Measurements from ENCODE around the gene CCDC180. TPM values are rescaled to one million over a fixed set of nuclear protein-coding genes. Genes with fewer than 3 reads are reported as not detected.
"Not testable (repeated sequence)": the region's sequence is repeated elsewhere in the genome, so short reads cannot be mapped to it uniquely, and the experiment has no call there.

Gene CCDC180
- total RNA-seq, 2 experiments from 2014 or later = 4.6 to 5.3 TPM

DNA sequence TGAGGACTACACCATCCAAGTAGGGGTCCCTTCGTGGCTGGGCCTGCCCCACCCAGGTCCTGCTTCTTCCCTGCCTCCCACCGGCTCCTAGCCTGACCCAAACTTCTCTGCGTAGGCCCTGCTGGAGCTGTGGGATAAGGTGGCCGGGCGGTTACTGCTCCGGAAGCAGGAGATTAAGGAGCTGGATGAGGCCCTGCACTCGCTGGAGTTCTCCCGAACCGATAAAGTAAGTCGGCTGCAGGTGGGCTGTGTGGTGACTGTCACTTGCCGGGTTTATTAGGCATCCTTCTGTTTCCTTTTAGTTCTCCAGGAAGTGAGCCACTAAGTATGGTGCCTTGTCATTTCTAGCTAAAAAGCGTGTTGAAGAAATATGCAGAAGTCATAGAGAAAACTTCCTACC, 7.0 kb downstream of the CCDC180 start:
- Mint-ChIP-seq H3K4me1 (peaks cover 18% of the 10 kb centered on the region), H3K27ac (no peak overlapping the region), H3K36me3 (peaks cover 2% of the 10 kb centered on the region), H3K9me3 (ENCODE audit: low read depth) (no peaks in the 10 kb centered on the region), H3K4me3 (no peak overlapping the region), H3K27me3 (no peaks in the 10 kb centered on the region)
- DNase-seq (no peak), ATAC-seq (no peak)
- CTCF ChIA-PET = interaction anchor here (0.9 kb wide), 1 partner anchor 252 kb away, joined by 3 read pairs; no protein-coding TSS in a partner anchor

DNA sequence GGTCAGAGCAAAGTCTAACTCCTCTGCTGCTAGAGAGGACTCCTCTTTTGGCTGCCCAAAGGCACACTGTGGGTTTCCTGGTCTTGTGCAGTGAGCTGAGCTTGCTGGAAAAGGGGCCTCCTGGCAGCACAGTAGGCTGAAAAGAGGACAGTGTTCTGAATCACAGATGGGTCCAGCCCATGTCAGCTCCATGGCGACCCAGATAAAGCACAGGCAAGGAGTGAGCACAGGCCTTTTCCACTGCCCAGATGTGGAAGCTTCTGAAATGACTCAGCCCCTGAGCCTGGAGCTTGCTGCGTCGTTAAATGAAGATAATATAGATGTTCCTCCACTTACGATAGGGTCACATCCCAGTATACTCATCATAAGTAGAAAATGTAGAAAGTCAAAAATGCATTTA, 8.1 kb downstream of the CCDC180 start:
- Mint-ChIP-seq H3K36me3 (peaks cover 2% of the 10 kb centered on the region), H3K4me1 (peaks cover 22% of the 10 kb centered on the region), H3K9me3 (ENCODE audit: low read depth) (no peaks in the 10 kb centered on the region), H3K4me3 (no peak overlapping the region), H3K27ac (no peak overlapping the region), H3K27me3 (no peaks in the 10 kb centered on the region)
- CTCF ChIA-PET = no interaction called here
- no peak for ATAC-seq
- DNase-seq = no peak

DNA sequence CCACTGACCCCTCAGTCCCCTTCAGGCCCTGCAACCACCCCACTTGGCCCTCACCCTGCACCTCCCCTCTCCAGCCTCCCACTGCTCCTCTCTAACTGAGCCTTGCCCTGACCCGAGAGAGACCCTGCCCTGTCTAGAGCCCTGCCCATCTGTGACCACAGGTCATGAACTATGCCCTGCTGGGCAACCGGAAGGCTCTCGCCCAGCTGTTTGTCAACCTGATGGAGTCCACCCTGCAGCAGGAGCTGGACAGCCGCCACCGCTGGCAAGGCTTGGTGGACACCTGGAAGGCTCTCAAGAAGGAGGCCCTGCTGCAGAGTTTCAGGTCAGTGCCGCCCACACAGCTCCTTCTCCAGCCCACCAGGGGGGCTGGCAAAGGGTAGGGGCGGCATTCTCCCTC, 9.4 kb downstream of the CCDC180 start:
- H3K9me3 Mint-ChIP-seq (ENCODE audit: low read depth) = no peaks in the 10 kb centered on the region
- no peaks in the 10 kb centered on the region for H3K27me3 Mint-ChIP-seq
- CTCF ChIA-PET = no interaction called here
- DNase-seq (no peak), ATAC-seq (no peak)
- H3K27ac Mint-ChIP-seq = no peak overlapping the region
- peaks cover 2% of the 10 kb centered on the region for H3K36me3 Mint-ChIP-seq
- H3K4me3 Mint-ChIP-seq = no peak overlapping the region
- peaks cover 22% of the 10 kb centered on the region for H3K4me1 Mint-ChIP-seq

DNA sequence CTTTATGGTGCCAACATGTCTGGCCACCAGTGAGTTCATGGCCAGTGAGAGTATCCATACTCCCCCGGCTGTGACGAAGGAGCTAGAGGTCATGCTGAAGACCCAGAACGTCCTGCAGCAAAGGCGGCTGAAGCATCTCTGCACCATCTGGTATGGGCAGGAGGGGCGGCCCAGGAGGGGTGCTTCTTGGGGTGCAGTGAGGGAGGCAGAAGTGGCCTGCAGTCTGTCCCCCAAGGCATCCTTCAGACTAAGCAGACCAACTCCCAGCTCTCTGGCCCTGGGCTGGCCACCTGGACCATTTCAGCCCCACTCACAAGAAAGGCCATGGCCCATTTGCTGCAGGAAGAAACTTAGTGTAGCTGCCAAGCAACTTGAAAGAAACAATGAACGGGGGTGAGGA, 11.0 kb downstream of the CCDC180 start:
- Mint-ChIP-seq H3K4me3 (no peak overlapping the region), H3K27me3 (no peaks in the 10 kb centered on the region), H3K9me3 (ENCODE audit: low read depth) (no peaks in the 10 kb centered on the region), H3K36me3 (peaks cover 2% of the 10 kb centered on the region), H3K27ac (no peak overlapping the region), H3K4me1 (peaks cover 15% of the 10 kb centered on the region)
- CTCF ChIA-PET = interaction anchor here (1.0 kb wide), 1 partner anchor 18 kb away, joined by 4 read pairs; no protein-coding TSS in a partner anchor
- DNase-seq (no peak), ATAC-seq (no peak)

DNA sequence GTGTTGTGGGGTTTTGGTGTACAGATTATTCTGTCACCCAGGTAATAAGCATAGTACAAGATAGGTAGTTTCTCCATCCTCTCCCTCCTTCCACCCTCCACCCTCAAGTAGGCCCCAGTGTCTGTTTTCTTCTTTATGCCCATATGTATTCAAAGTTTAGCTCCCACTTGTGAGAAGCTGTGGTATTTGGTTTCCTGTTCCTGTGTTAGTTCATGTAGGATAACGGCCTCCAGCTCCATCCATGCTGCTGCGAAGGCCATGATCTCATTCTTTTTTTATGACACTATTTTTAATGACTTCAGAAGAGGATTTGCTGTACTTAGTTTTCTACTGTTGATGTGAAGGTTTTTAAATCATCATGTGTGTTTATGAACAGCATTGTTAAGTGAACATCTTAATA, 11.9 kb downstream of the CCDC180 start:
- Mint-ChIP-seq H3K4me1 (peaks cover 11% of the 10 kb centered on the region), H3K27me3 (no peaks in the 10 kb centered on the region), H3K27ac (no peak overlapping the region), H3K36me3 (peaks cover 2% of the 10 kb centered on the region), H3K9me3 (ENCODE audit: low read depth) (no peaks in the 10 kb centered on the region), H3K4me3 (no peak overlapping the region)
- CTCF ChIA-PET = interaction anchor here (1.0 kb wide), 1 partner anchor 19 kb away, joined by 4 read pairs; no protein-coding TSS in a partner anchor
- ATAC-seq = no peak
- no peak for DNase-seq

DNA sequence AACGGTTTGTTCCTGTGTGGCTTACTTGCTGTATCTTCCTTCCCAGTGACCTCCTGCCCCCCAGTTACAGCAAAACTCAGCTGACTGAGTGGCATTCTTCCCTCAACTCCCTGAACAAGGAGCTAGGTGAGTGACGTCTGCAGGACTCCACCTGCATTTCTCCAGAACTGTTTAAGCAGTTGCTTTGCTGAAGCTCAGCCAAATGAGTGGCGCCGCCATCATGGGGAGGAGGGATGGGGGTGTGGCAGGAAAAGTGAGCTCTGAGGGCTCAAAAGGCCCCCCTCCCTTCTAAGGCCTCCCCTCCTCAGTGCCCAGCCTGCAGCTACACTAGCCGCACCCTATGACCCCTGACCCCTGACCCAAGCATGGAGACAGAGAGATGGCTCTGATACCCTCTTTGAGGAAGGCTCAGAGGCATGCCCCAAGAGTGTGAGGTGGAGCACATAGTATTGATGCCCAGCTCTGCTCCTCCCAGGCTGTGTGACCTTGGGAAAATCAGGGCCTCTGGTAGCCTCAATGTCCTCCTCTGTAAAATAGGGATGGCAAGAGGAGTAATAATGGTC, 12.7 kb downstream of the CCDC180 start:
- ATAC-seq (no peak), DNase-seq (no peak)
- Mint-ChIP-seq H3K4me3 (no peak overlapping the region), H3K36me3 (peaks cover 2% of the 10 kb centered on the region), H3K27ac (no peak overlapping the region), H3K27me3 (no peaks in the 10 kb centered on the region), H3K4me1 (peaks cover 11% of the 10 kb centered on the region), H3K9me3 (ENCODE audit: low read depth) (no peaks in the 10 kb centered on the region)
- CTCF ChIA-PET = no interaction called here

DNA sequence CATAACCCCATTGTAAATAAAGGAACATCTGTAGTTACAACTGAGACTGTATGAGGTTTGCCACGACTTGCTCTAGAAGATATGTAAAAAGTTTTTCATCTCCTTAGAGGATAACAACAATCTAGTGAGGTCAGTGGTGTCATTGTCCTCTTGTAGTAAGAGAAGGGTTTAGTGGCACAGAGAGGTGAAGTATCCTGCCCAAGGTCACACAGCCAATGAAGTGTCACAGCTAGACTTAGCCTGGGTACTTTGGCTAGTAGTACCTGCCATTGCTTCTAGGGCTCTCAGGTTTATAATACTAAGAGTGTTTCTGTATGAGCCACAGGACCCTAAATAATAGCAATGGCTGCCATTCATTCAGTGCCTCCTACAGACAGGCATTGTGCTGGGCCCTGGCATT, 13.8 kb downstream of the CCDC180 start:
- no peak for DNase-seq
- Mint-ChIP-seq H3K27me3 (no peaks in the 10 kb centered on the region), H3K27ac (no peak overlapping the region), H3K9me3 (ENCODE audit: low read depth) (no peaks in the 10 kb centered on the region), H3K4me3 (no peak overlapping the region), H3K36me3 (no peaks in the 10 kb centered on the region), H3K4me1 (peaks cover 11% of the 10 kb centered on the region)
- CTCF ChIA-PET = interaction anchor here (0.6 kb wide), 2 partner anchors 846 to 976 kb away, joined by 3 to 4 read pairs; no protein-coding TSS in a partner anchor
- ATAC-seq = no peak

DNA sequence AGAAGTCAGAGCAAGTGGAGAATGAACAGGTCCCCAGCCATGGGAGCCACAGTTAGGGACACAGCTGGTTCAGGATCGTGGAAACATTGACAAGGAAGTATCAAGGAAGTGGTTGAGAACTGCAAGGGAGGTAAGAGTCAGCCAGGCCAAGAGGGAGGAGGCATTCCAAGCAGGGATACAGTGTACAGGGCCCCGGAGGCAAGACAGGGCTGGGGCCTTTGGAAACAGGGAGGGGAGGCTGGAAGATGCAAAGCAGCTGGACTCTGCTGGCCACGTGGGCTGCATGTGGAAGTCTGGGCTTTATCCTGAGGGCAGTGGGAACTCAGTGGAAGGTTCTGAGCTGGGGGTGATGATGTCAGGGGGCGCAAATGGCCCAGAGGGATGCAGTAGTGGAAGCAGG, 14.2 kb downstream of the CCDC180 start:
- no peaks in the 10 kb centered on the region for H3K27me3 Mint-ChIP-seq
- no peaks in the 10 kb centered on the region for H3K36me3 Mint-ChIP-seq
- H3K9me3 Mint-ChIP-seq (ENCODE audit: low read depth) = no peaks in the 10 kb centered on the region
- ATAC-seq = no peak
- no peak overlapping the region for H3K27ac Mint-ChIP-seq
- DNase-seq = no peak
- CTCF ChIA-PET = interaction anchor here (0.6 kb wide), 1 partner anchor 976 kb away, joined by 3 read pairs; no protein-coding TSS in a partner anchor
- H3K4me1 Mint-ChIP-seq = peaks cover 11% of the 10 kb centered on the region
- H3K4me3 Mint-ChIP-seq = no peak overlapping the region

DNA sequence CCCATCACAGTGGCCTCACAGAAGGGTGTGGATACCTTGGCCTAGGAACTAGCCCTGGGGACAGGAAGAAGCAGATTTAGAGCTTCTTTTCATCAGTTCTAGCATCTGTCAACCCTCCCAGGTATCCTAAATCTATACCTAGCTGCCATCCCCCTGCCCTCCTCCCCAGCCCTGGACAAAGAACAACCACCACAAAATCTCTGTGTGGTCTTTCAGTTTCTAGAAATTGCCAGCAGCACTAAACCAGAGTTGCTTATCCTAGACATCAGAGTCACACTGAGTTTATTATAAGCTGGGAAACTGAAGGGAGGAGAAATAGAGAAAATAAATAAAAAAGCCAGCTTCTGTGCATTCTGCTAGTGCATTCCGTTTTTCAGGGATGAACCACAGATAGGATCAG, 14.6 kb downstream of the CCDC180 start:
- Mint-ChIP-seq H3K27me3 (no peaks in the 10 kb centered on the region), H3K4me1 (peaks cover 11% of the 10 kb centered on the region), H3K27ac (no peak overlapping the region), H3K36me3 (no peaks in the 10 kb centered on the region), H3K9me3 (ENCODE audit: low read depth) (no peaks in the 10 kb centered on the region), H3K4me3 (no peak overlapping the region)
- CTCF ChIA-PET = no interaction called here
- DNase-seq (no peak), ATAC-seq (no peak)

DNA sequence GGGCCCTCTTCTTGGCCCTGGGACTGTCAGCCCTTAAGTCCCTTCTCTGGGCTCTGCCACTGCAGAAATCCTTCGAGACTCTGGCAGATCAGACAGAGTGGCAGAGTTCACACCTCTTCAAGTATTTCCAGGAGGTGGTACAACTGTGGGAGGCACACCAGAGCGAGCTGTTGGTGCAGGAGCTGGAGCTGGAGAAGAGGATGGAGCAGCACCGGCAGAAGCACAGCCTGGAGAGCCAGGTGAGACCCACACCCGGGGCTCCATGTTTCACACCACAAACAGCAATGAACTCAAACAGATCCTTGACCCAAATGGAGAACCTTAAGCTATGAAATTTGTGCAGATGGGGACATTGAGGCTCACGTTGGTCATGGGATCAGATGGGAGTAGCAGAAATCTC, 17.5 kb downstream of the CCDC180 start:
- no peak for DNase-seq
- Mint-ChIP-seq H3K36me3 (no peaks in the 10 kb centered on the region), H3K27me3 (no peaks in the 10 kb centered on the region), H3K9me3 (ENCODE audit: low read depth) (no peaks in the 10 kb centered on the region), H3K4me1 (peaks cover under 1% of the 10 kb centered on the region), H3K4me3 (no peak overlapping the region), H3K27ac (no peak overlapping the region)
- CTCF ChIA-PET = no interaction called here
- no peak for ATAC-seq

DNA sequence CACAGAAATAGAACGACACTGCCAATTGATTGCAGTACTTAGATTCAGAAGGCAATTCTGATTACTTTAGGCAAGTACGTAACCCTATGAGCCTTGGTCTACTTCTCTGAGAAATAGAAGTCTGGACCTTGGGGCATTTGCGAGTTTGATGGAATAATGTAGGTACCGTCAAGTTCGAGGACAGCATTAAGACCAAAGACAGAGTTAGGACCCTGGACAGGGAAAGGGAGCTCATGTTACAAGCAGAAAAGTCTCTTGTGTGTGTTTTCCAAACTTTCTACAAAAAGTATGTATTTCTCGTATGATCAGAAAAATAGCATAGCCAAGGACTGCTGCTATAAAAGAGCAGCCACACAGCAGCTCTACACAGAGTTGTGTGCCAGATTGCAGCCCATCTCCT, 20.1 kb downstream of the CCDC180 start:
- no peak overlapping the region for H3K4me3 Mint-ChIP-seq
- CTCF ChIA-PET = no interaction called here

DNA sequence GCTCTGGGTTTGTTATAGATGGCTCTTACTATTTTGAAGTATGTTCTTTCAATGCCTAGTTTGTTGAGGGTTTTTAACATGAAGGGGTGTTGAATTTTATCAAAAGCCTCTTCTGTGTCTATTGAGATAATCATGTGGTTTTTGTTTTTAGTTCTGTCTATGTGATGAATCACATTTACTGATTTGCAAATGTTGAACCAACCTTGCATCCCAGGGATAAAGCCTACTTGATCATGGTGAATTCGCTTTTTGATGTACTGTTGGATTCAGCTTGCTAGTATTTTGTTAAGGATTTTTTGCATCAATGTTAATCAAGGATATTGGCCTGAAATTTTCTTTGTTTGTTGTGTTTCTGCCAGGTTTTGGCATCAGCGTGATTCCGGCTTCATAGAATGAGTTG, 25.5 kb downstream of the CCDC180 start:
- CTCF ChIA-PET = no interaction called here
- no peaks in the 10 kb centered on the region for H3K4me1 Mint-ChIP-seq
- H3K9me3 Mint-ChIP-seq (ENCODE audit: low read depth) = peaks cover 2% of the 10 kb centered on the region
- DNase-seq (no peak), ATAC-seq (no peak)
- no peaks in the 10 kb centered on the region for H3K27me3 Mint-ChIP-seq
- no peak overlapping the region for H3K27ac Mint-ChIP-seq
- H3K4me3 Mint-ChIP-seq = no peak overlapping the region
- H3K36me3 Mint-ChIP-seq = peaks cover 11% of the 10 kb centered on the region

More for the DNA sequence above, 20.1 kb downstream of the CCDC180 start:
- Mint-ChIP-seq H3K4me1 (no peaks in the 10 kb centered on the region), H3K27me3 (no peaks in the 10 kb centered on the region), H3K36me3 (peaks cover 3% of the 10 kb centered on the region), H3K27ac (no peak overlapping the region), H3K9me3 (ENCODE audit: low read depth) (no peaks in the 10 kb centered on the region)
- ATAC-seq (no peak), DNase-seq (no peak)

DNA sequence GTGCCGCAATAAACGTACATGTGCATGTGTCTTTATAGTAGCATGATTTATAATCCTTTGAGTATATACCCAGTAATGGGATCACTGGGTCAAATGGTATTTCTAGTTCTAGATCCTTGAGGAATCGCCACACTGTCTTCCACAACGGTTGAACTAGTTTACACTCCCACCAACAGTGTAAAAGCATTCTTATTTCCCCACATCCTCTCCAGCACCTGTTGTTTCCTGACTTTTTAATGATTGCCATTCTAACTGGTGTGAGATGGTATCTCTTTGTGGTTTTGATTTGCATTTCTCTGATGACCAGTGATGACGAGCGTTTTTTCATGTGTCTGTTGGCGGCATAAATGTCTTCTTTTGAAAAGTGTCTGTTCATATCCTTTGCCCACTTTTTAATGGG, 28.2 kb downstream of the CCDC180 start:
- H3K4me1 Mint-ChIP-seq; H3K27ac Mint-ChIP-seq; ATAC-seq; DNase-seq; H3K9me3 Mint-ChIP-seq (ENCODE audit: low read depth); H3K27me3 Mint-ChIP-seq; H3K4me3 Mint-ChIP-seq; CTCF ChIA-PET: not testable (repeated sequence)
- peaks cover 17% of the 10 kb centered on the region for H3K36me3 Mint-ChIP-seq

DNA sequence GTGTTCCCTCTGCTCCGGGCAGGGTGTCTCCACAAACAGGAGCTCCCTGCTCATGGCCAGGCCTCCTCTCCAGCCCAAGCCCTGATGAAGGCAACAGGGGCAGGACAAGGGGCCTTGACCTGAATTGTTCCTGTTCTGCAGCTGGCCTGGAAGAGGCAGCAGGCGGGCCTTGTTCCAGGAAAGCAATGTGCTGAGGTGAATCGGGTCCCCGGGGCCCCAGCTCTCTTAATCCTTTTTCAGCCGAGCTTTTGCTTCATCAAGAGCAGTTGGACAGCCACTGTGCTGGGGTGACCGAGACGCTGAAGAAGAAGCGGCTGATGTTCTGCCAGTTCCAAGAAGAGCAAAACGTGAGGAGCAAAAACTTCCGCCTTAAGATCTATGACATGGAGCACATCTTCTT, 41.4 kb downstream of the CCDC180 start:
- Mint-ChIP-seq H3K9me3 (ENCODE audit: low read depth) (no peaks in the 10 kb centered on the region), H3K4me3 (no peak overlapping the region), H3K27me3 (no peaks in the 10 kb centered on the region), H3K27ac (no peak overlapping the region), H3K36me3 (no peaks in the 10 kb centered on the region), H3K4me1 (no peaks in the 10 kb centered on the region)
- DNase-seq = no peak
- ATAC-seq = no peak
- CTCF ChIA-PET = no interaction called here

DNA sequence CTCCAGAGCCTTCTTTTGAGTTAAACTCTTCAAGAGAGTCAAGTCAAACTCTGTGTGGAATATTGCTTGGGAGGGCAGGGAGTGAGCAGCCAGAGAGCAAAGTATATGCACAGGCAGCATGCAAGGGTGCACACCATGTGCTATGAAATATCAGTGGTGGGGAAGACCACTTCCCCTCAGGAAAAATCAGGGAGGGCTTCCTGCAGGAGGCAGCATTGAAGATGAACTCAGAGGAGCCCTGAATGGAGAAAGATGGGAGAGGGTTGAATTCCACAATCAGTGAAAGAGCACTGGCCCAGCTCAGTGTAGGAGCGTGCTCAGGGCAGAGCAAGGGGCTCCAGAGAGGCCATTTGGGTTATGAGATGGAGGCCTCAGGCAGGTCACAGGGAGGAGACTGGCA, 41.9 kb downstream of the CCDC180 start:
- H3K4me1 Mint-ChIP-seq = no peaks in the 10 kb centered on the region
- H3K9me3 Mint-ChIP-seq (ENCODE audit: low read depth) = no peaks in the 10 kb centered on the region
- no peaks in the 10 kb centered on the region for H3K36me3 Mint-ChIP-seq
- H3K27me3 Mint-ChIP-seq = no peaks in the 10 kb centered on the region
- CTCF ChIA-PET = no interaction called here
- ATAC-seq = no peak
- DNase-seq = no peak
- H3K27ac Mint-ChIP-seq = no peak overlapping the region
- H3K4me3 Mint-ChIP-seq = no peak overlapping the region
